DMS153 treated with DMSO at 0.1 percent for 48 hours (cell line): Measurements from ENCODE around the gene SMG9.

Experiments
- DNase-seq: peaks from one replicate; lab custom pipeline; 2025; ENCODE audit not compliant: unreplicated experiment; lab: John Stamatoyannopoulos, UW

Gene SMG9

GRCh38 chr19:43759515-43759914, 4.8 kb upstream of the SMG9 start:
- no peak for DNase-seq

GRCh38 chr19:43755256-43755801, 567 bp upstream of the SMG9 start:
- peak; percentile 77 for DNase-seq

GRCh38 chr19:43754253-43754502, 584 bp downstream of the SMG9 start:
- no peak for DNase-seq

DNA sequence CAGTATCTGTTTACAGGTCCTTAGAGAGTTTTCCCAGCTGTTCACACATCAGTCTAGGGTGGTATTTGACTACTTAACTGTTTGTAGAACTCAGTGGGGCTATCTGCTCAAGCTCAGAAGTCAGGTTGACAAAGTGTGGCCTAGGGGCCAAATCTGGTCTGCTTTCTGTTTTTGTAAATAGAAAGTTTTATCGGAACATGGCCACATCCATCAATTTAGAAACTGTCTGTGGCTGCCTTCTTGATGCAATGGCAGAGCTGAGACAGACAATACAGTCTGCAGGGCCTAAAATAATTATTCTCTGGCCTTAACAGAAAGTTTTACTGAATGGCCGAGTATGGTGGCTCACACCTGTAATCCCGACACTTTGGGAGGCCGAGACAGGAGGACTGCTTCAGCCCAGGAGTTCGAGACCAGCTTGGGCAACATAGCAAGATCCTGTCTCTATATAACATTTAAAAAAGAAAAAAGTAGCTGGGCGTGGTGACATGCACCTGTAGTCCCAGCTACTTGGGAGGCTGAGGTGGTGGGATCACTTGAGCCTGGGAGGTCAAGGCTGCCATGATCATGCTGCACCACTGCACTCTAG, 2.4 kb downstream of the SMG9 start:
- no peak for DNase-seq

DNA sequence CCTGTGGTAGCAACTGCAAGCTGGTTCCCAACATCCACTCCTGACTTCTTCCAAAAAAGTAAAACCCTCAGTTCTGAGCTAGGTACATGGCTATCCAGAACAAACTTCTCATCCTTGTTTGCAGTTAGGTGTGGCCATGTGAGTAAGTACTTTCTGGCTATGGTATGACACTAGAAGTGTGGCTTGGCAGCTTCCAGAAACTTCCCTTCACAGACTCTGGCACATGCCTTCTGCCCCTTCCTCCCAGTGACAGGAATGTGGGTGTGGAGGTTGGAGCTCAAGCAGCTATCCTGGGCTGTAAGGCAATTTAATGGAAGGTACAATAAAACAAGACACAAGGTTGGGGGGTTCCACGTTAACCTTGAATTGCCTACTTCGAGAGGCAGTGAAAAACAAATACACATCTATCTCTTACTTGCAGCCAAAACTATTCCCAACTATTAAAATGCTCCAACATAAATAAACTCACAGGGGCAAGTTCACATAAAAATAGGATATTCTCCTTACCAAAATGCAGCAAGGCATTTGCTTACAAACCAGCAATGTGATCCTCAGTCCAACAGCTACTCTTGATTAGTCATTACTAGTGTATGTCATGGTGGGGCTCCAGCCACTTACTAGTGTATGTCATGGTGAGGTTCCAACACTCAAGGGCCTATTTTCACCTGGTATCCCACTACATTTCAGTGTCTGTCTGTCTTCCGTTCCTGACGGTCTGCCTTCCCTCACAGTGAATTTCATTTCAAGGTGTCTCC, 3.1 kb downstream of the SMG9 start:
- DNase-seq: no peak

DNA sequence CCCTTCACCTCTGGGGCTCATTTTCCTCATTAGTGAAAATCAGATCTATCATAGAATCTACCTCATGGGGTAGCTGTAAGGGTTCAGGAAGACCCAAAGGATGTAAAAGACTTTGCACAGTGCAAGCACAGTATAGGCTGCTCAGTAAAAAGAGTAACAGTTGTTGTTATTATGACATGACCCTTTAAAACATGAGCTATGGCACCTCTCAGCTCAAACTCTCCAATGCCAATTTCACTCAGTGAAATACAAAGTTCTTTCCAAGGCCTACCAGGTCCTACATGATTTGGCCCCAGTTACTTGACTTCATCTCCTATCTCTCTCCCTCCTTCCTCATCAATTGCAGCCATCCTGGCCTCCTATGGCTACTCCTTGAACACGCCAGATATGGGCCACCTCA, 4.9 kb downstream of the SMG9 start:
- DNase-seq: no peak

- no peak for DNase-seq
Measured at GRCh38 chr19:43749152-43749551, 5.6 kb downstream of the SMG9 start.

DNA sequence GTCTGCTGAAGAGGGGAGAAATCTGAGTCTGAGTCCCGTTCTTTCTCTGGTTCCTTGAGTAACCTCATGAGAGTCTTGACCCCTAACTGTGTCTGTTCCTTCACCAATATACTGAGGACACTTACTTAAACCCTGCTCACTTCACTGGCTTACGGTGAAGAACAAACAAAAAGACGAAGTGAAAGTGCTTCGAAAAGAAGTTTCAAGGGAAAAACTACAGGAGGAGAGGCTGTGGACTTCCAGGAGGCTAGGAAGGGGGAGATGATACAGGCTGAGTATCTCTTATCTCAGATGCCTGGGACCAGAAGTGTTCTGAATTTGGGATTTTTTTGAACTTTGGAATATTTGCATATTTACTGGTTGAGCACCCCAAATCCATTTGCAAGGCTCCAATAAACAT, 6.1 kb downstream of the SMG9 start:
- DNase-seq: no peak

GRCh38 chr19:43748205-43748594, 6.6 kb downstream of the SMG9 start:
- no peak for DNase-seq

DNA sequence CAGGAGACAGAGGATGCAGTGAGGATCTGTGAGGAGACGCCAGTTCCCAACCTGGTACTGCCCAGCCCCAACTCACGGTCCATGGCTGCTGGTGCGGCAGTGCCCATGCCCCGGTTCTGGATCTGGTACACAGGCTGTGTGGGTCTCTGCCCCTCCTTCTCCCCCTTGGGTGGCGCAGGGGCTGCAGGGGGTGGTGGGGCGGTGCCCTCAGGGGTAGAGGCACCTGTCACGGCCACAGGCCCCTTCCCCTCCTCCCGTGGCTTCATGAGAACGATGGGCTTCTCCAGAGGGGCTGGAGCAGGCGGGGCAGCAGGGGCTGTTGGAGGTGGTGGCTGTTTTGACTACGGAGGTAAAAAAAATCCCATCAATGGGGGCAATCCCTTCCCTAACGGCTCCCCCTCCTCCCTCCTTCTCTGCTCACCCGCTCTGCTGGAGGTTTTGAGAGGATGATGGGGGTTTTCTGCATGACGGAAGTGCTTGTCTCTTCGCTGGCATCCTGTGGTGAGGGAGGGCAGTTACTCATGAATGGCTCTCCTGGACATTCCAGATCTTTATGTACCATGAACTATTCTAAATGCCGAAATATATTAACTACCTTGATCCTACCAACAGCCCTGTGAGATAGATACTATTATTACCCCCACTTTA, 7.1 kb downstream of the SMG9 start:
- no peak for DNase-seq

DNA sequence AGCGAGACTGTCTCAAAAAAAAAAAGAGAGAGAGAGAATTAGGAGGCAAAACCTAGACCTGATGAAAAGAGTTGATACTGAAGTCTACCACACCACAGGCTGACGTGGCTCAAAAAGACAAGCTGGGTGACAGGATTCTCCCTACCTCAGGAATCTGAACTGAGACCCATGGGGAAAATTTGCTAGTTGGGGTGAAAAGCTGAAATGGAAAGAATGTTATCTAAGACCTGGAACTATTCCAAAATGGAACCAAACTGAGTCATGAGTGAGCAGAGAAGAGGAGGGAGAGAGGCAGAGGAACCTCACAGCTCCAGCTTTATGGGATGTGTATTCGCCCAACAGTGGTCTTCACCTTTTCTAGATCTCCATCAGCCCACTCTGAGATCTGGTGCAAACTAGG, 11.7 kb downstream of the SMG9 start:
- no peak for DNase-seq

DNA sequence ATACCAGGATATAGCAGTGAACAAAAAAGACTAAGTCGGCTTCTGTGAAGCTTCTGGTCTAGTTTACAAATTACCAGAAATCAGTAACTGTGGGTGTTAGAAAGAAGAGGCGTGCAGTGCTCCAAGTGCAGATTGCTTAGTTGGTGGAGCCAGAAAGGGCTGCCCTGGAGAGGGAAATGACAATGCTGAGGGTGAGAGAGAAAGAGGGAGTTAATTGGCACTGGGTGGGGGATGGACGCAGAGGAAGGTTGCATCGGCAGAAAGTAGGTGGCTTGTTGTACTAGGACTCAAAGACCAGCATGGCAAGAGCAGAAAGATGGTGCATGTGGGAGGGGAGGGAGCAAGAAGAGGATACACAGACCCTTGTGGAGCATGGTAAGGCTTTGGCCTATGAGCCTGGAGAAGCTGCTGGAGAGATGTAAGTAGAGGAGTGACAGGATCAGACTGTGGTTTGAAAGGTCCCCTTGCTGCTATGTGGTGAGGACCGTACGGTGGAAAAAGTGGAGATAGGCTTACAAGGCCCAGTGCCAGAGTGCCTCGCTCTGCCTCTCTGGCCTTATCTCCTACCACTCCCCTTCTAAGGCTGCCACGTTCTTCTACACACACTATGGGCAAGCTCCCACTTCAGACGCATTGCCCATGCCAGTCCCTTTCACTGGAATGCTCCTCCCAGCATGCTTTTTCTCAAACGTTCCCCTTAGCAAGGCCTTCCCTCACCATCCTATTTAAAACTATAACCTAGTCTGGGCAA, 13.5 kb downstream of the SMG9 start:
- no peak for DNase-seq

- DNase-seq: no peak
Measured at GRCh38 chr19:43739439-43740235, 15.1 kb downstream of the SMG9 start.

DNA sequence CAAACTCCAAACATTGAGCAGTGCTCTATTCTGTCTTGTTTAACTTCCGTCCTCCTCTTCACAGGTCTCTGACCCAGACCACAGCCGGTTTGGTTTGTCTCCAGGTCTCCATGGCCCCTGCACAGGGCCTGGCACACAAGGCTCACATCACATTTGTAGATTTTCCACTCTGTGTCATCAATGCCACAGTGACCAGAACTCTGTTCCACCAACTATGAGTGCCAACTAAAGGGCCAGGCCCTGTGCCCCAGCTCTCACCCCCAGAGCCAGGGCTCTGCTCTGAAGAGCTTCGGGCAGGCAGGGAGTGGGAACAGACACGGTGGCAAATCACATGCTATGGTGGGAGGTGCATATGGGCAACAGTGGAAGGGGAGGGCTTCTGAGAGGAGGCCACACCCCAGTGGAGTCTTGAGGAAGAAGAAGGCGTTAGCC, 16.0 kb downstream of the SMG9 start:
- DNase-seq: no peak

- no peak for DNase-seq
Measured at GRCh38 chr19:43735957-43736356, 18.8 kb downstream of the SMG9 start.

GRCh38 chr19:43735013-43735412, 19.7 kb downstream of the SMG9 start:
- DNase-seq: no peak

- no peak for DNase-seq
Measured at GRCh38 chr19:43731846-43732245, 22.9 kb downstream of the SMG9 start.

DNA sequence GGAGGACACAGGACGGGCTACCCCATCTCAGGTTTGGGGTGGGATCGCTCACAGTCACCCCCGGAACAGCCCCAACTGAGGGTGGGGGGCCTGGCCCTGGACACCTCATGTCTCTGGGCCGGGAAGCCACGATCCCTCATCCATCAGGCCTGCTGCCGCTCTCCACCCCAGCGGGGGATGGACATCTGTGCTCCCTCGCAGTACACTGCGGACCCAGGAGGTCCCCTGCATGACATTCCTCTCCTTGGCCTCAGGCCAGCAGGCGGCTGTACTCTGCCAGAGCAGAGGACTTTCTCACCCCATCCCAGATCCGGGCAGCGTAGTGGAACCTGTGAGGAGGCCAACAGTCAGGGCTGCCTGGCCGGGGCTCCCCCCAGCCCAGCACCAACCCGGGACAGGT, 23.4 kb downstream of the SMG9 start:
- DNase-seq: no peak

- no peak for DNase-seq
Measured at GRCh38 chr19:43729919-43730318, 24.8 kb downstream of the SMG9 start.

DNA sequence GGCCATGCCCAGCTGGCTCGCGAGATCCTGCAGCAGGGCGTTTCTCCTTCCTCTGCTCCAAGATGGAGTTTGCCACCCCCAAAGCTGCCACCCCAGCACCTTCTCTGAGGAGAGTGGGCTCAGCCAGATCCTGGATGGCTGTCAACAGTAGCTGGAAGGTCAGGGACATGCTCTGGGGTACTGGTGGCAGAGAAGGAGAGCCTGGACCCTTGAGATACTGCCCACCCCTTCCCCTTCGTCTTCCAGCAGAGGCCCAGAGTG, 27.2 kb downstream of the SMG9 start:
- DNase-seq: no peak
